H9 (cell line): ENCODE data around the gene CSNK1G1. TPM values are rescaled to one million over a fixed set of nuclear protein-coding genes. Genes with fewer than 3 reads are reported as not detected.

ENCODE experiments used
- DNase-seq: peaks from one replicate; pipeline ENCODE4 v3.0.0-alpha.2; 2017
- H2AFZ ChIP-seq: one replicate; pipeline ENCODE4 v1.6.1; 2013; ENCODE audit warnings: mild to moderate bottlenecking, low read length, control low read depth, moderate library complexity
- H2AK5ac ChIP-seq: 2 replicates; pipeline ENCODE4 v1.6.1; 2013; ENCODE audit warnings: low read length, control low read depth, mixed read lengths; ENCODE audit not compliant: insufficient read length
- H2BK120ac ChIP-seq: one replicate; pipeline ENCODE4 v1.6.1; 2013; ENCODE audit warnings: low read depth, mild to moderate bottlenecking, low read length, control low read depth, inconsistent platforms; ENCODE audit not compliant: poor library complexity, severe bottlenecking
- H2BK12ac ChIP-seq: 2 replicates; pipeline ENCODE4 v1.6.1; 2013; ENCODE audit warnings: low read length, control low read depth, mixed read lengths, low read depth; ENCODE audit not compliant: insufficient read length
- H2BK15ac ChIP-seq: 2 replicates; pipeline ENCODE4 v1.6.1; 2013; ENCODE audit warnings: low read depth, low read length, control low read depth
- H2BK20ac ChIP-seq: one replicate; pipeline ENCODE4 v1.6.1; 2013; ENCODE audit warnings: low read depth, mild to moderate bottlenecking, low read length, control low read depth, inconsistent platforms; ENCODE audit not compliant: poor library complexity, severe bottlenecking
- H2BK5ac ChIP-seq: 2 replicates; pipeline ENCODE4 v1.6.1; 2013; ENCODE audit warnings: low read length, control low read depth, mixed read lengths; ENCODE audit not compliant: insufficient read length
- H3K14ac ChIP-seq: 2 replicates; pipeline ENCODE4 v1.6.1; 2013; ENCODE audit warnings: low read length, control low read depth; ENCODE audit not compliant: insufficient read depth
- H3K18ac ChIP-seq: 2 replicates; pipeline ENCODE4 v1.6.1; 2013; ENCODE audit warnings: low read depth, mild to moderate bottlenecking, mixed read lengths, low read length, control low read depth; ENCODE audit not compliant: insufficient read length
- H3K23ac ChIP-seq: 2 replicates; pipeline ENCODE4 v1.6.1; 2013; ENCODE audit warnings: low read length, control low read depth, mixed read lengths, low read depth; ENCODE audit not compliant: insufficient read length
- H3K23me2 ChIP-seq: 2 replicates; pipeline ENCODE4 v1.6.1; 2013; ENCODE audit warnings: low read depth, mild to moderate bottlenecking, mixed read lengths, low read length, control low read depth; ENCODE audit not compliant: insufficient read length, poor library complexity, severe bottlenecking
- H3K27ac ChIP-seq: 2 replicates; pipeline ENCODE4 v1.5.1; 2013; ENCODE audit warnings: low read length, control low read depth, mixed read lengths, low read depth; ENCODE audit not compliant: insufficient read length
- H3K27me3 ChIP-seq: 2 replicates; pipeline ENCODE4 v1.6.1; 2013; ENCODE audit warnings: low read length, control low read depth, inconsistent platforms; ENCODE audit not compliant: insufficient read depth
- H3K4ac ChIP-seq: 2 replicates; pipeline ENCODE4 v1.6.1; 2013; ENCODE audit warnings: low read depth, mild to moderate bottlenecking, control low read depth, inconsistent platforms, low read length, moderate library complexity
- H3K4me1 ChIP-seq: 2 replicates; pipeline ENCODE4 v1.6.1; 2013; ENCODE audit warnings: low read length, control low read depth, inconsistent platforms; ENCODE audit not compliant: insufficient read depth
- H3K4me2 ChIP-seq: 2 replicates; pipeline ENCODE4 v1.6.1; 2013; ENCODE audit warnings: low read length, control low read depth, mixed read lengths; ENCODE audit not compliant: insufficient read length, insufficient read depth
- H3K56ac ChIP-seq: 2 replicates; pipeline ENCODE4 v1.6.1; 2013; ENCODE audit warnings: low read depth, mild to moderate bottlenecking, mixed read lengths, low read length, control low read depth; ENCODE audit not compliant: insufficient read length
- H3K79me1 ChIP-seq: 2 replicates; pipeline ENCODE4 v1.6.1; 2013; ENCODE audit warnings: low read depth, mild to moderate bottlenecking, moderate library complexity, low read length, control low read depth, inconsistent platforms; ENCODE audit not compliant: insufficient read depth, poor library complexity, severe bottlenecking
- H3K79me2 ChIP-seq: 2 replicates; pipeline ENCODE4 v1.6.1; 2013; ENCODE audit warnings: low read length, control low read depth, inconsistent platforms; ENCODE audit not compliant: insufficient read depth
- H3K9ac ChIP-seq: 2 replicates; pipeline ENCODE4 v1.6.1; 2013; ENCODE audit warnings: low read length, control low read depth, mixed read lengths; ENCODE audit not compliant: insufficient read length; ENCODE audit errors: extremely low read depth
- H3K9me3 ChIP-seq: one replicate; pipeline ENCODE4 v1.6.1; 2013; ENCODE audit warnings: low read depth, low read length, inconsistent platforms; ENCODE audit not compliant: control insufficient read depth
- H3T11ph ChIP-seq: one replicate; pipeline ENCODE4 v1.6.1; 2013; ENCODE audit warnings: mild to moderate bottlenecking, low read length, control low read depth, inconsistent platforms
- H4K20me1 ChIP-seq: one replicate; pipeline ENCODE4 v1.6.1; 2013; ENCODE audit not compliant: control insufficient read depth, insufficient read length, insufficient read depth
- H4K5ac ChIP-seq: 2 replicates; pipeline ENCODE4 v1.6.1; 2013; ENCODE audit warnings: low read depth, mild to moderate bottlenecking, mixed read lengths, low read length, control low read depth; ENCODE audit not compliant: insufficient read length
- H4K8ac ChIP-seq: replicated peaks from 2 replicates; pipeline ENCODE4 v1.6.1; 2013; ENCODE audit warnings: low read length, control low read depth, mixed read lengths, low read depth; ENCODE audit not compliant: insufficient read length
- H4K91ac ChIP-seq: 2 replicates; pipeline ENCODE4 v1.6.1; 2013; ENCODE audit warnings: low read depth, mild to moderate bottlenecking, moderate library complexity, mixed read lengths, low read length, control low read depth; ENCODE audit not compliant: insufficient read length
- H3K27ac Mint-ChIP-seq, 3 experiments: 2 replicates in 2 of 3; 3 replicates in 1 of 3; pipeline ENCODE4 v1.8.0; 2020 to 2021; ENCODE audit warnings: mixed read lengths in 3 of 3, mild to moderate bottlenecking in 1 of 3, moderate library complexity in 1 of 3
- H3K27me3 Mint-ChIP-seq: 2 replicates; pipeline ENCODE4 v1.8.0; 2021; ENCODE audit warnings: low read depth, mild to moderate bottlenecking, moderate library complexity, mixed read lengths
- H3K36me3 Mint-ChIP-seq, 3 experiments: 2 replicates in 2 of 3; 3 replicates in 1 of 3; pipeline ENCODE4 v1.8.0; 2020 to 2021; ENCODE audit warnings: low read depth in 3 of 3, mixed read lengths in 3 of 3; ENCODE audit not compliant: insufficient read depth in 1 of 3
- H3K4me1 Mint-ChIP-seq, 2 experiments: 2 replicates each; pipeline ENCODE4 v1.8.0; 2020; ENCODE audit warnings: mixed read lengths in 2 of 2
- H3K4me3 Mint-ChIP-seq, 2 experiments: 2 replicates in 1 of 2; 3 replicates in 1 of 2; pipeline ENCODE4 v1.8.0; 2020 to 2021; ENCODE audit warnings: mild to moderate bottlenecking in 2 of 2, mixed read lengths in 2 of 2, moderate library complexity in 1 of 2
- H3K9me3 Mint-ChIP-seq, 2 experiments: 2 replicates in 1 of 2; 3 replicates in 1 of 2; pipeline ENCODE4 v1.8.0; 2020; ENCODE audit warnings: mild to moderate bottlenecking in 2 of 2, mixed read lengths in 2 of 2, moderate library complexity in 1 of 2
- WGBS: extraction: QIAGEN DNeasy Blood & Tissue Kit; methylation state at CpG from one replicate; pipeline ENCODE4 v1.1.7; 2013; ENCODE audit warnings: missing lambda C conversion rate, low lambda C conversion rate, mixed read lengths; ENCODE audit not compliant: insufficient read length; ENCODE audit errors: extremely low coverage; 5-methylcytosine and 5-hydroxymethylcytosine counted together
- total RNA-seq: library from RNA; stranded (reverse); gene quantifications from 2 replicates; pipeline ENCODE4 v1.2.1, GENCODE V29; 2021
- TF ChIP-seq, protein P1 (sequence below): fragments of 200-600 bp; sonication (generic); conservative IDR thresholded peaks from 3 replicates; pipeline ENCODE4 v1.8.0; 2021; ENCODE audit warnings: antibody characterized with exemption, mild to moderate bottlenecking

The CSNK1G1 gene
- total RNA-seq, 1 experiment from 2014 or later = 17.1 TPM

DNA sequence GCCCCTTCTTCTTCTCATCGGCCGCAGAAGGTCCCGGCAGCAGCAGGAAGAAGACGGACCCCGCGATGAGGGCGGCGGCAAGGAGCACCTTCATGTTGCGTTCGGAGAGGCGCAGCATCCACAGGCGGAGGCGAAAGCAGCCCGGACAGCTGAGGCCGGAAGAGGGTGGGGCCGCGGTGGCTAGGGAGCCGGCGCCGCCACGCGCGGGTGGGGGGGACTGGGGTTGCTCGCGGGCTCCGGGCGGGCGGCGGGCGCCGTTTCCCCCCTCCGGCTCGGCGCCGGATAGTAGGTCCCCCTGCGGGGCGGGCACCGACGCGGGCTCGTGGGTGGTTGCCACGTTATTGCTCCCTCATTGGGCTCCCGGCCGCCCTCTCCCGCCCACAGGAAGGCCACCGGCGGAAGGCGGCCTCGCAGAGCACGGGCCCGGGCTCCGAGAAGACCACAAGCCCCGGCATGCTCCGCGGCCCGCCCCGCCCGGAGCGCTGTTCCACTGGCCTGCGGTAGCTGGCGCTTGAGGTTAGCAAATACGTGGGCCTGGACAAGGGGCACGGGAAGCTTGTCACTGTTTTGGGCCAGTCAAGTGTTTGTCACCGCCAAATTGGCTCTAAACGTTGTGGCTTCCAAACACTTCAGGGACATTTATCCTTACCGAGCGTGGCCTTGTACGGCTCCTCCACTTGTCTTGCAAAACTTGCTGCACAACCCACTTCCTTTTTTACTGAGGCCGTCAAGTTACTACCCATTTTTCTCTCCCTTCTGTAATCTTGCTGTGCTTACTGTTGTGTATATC lies 192.9 kb downstream of the CSNK1G1 start, which contains the start of gene PPIB:
Gene PPIB, minus strand, starts transcription at position 154 of the 790 bp plus-strand sequence. Its CDS starts 36 bp downstream, at position 118.
- Mint-ChIP-seq H3K36me3 (peaks cover 20 to 33% (median 26%) of the 10 kb centered on the region in 3 experiments; a peak in 6 of 7 replicates), H3K4me3 (peak within 1 kb of the TSS; percentile 88 to 91), H3K4me1 (peaks cover 28 to 29% of the 10 kb centered on the region in 2 experiments), H3K9me3 (no peaks in the 10 kb centered on the region; a peak in 1 of 5 replicates), H3K27ac (peak within 1 kb of the TSS; percentile 83 to 89 (median 86)), H3K27me3 (no peaks in the 10 kb centered on the region)
- H2AFZ ChIP-seq = peak within 1 kb of the TSS; percentile 48
- H3K9me3 ChIP-seq = no peaks in the 10 kb centered on the region
- no peaks in the 10 kb centered on the region for H3K79me1 ChIP-seq
- no peak within 1 kb of the TSS for H3K27ac ChIP-seq
- H3T11ph ChIP-seq = no peak within 1 kb of the TSS
- H2BK15ac ChIP-seq = no peak within 1 kb of the TSS
- H3K27me3 ChIP-seq = no peaks in the 10 kb centered on the region
- H3K23ac ChIP-seq = no peak within 1 kb of the TSS
- no peak within 1 kb of the TSS for H4K8ac ChIP-seq
- DNase-seq = peak; percentile 97
- no peak within 1 kb of the TSS for H2BK12ac ChIP-seq
- no peaks in the 10 kb centered on the region for H4K20me1 ChIP-seq
- peak within 1 kb of the TSS; percentile 65; the same call in 1 of the 2 replicates for H3K14ac ChIP-seq
- no peaks in the 10 kb centered on the region; the same call in 1 of the 2 replicates for H3K79me2 ChIP-seq
- H3K4ac ChIP-seq = no peak within 1 kb of the TSS
- H3K4me1 ChIP-seq = no peaks in the 10 kb centered on the region; the same call in 1 of the 2 replicates
- no peak within 1 kb of the TSS for H2BK20ac ChIP-seq
- H3K4me2 ChIP-seq = peak within 1 kb of the TSS; percentile 77
- no peak within 1 kb of the TSS for H2AK5ac ChIP-seq
- H3K18ac ChIP-seq = peak within 1 kb of the TSS; percentile 37
- no peaks in the 10 kb centered on the region for H3K23me2 ChIP-seq
- no peak within 1 kb of the TSS for H4K91ac ChIP-seq
- peak within 1 kb of the TSS; percentile 71 for H3K9ac ChIP-seq
- TF ChIP-seq, protein P1, sequence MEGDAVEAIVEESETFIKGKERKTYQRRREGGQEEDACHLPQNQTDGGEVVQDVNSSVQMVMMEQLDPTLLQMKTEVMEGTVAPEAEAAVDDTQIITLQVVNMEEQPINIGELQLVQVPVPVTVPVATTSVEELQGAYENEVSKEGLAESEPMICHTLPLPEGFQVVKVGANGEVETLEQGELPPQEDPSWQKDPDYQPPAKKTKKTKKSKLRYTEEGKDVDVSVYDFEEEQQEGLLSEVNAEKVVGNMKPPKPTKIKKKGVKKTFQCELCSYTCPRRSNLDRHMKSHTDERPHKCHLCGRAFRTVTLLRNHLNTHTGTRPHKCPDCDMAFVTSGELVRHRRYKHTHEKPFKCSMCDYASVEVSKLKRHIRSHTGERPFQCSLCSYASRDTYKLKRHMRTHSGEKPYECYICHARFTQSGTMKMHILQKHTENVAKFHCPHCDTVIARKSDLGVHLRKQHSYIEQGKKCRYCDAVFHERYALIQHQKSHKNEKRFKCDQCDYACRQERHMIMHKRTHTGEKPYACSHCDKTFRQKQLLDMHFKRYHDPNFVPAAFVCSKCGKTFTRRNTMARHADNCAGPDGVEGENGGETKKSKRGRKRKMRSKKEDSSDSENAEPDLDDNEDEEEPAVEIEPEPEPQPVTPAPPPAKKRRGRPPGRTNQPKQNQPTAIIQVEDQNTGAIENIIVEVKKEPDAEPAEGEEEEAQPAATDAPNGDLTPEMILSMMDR = peak; percentile 57
- no peak within 1 kb of the TSS for H2BK120ac ChIP-seq
- no peak within 1 kb of the TSS for H4K5ac ChIP-seq
- no peak within 1 kb of the TSS for H2BK5ac ChIP-seq
- no peak within 1 kb of the TSS for H3K56ac ChIP-seq
- WGBS = no CpG with 5 or more reads among the region's 69 CpGs
